KOPT-K1 (cell line): ENCODE results near the gene ZNF304.

Experiments used
- H3K27ac ChIP-seq: fragments of 200-600 bp; sonication (generic); 2 replicates; pipeline ENCODE4 v1.5.1; 2016; ENCODE audit warnings: antibody characterized with exemption, mild to moderate bottlenecking, low read depth, low read length; ENCODE audit not compliant: poor library complexity, severe bottlenecking
- H3K36me3 ChIP-seq: fragments of 200-600 bp; sonication (generic); 2 replicates; pipeline ENCODE4 v1.5.1; 2017; ENCODE audit warnings: antibody characterized with exemption, mild to moderate bottlenecking, low read length, moderate library complexity; ENCODE audit not compliant: insufficient read depth
- H3K9me3 ChIP-seq: fragments of 200-600 bp; sonication (generic); 2 replicates; pipeline ENCODE4 v1.5.1; 2017; ENCODE audit warnings: antibody characterized with exemption, low read length, mild to moderate bottlenecking; ENCODE audit not compliant: insufficient read depth, poor library complexity, severe bottlenecking

The ZNF304 gene

GRCh38 chr19:57350877-57351805 lies at the start of gene ZNF304:
Gene ZNF304, plus strand, starts transcription at chr19:57351271. Its CDS starts 394 bp downstream, at chr19:57351665.
- H3K36me3 ChIP-seq, result peaks cover 34% of the 10 kb centered on the region
- H3K27ac ChIP-seq, result peak within 1 kb of the TSS; percentile 67
- H3K9me3 ChIP-seq, result no peaks in the 10 kb centered on the region

DNA sequence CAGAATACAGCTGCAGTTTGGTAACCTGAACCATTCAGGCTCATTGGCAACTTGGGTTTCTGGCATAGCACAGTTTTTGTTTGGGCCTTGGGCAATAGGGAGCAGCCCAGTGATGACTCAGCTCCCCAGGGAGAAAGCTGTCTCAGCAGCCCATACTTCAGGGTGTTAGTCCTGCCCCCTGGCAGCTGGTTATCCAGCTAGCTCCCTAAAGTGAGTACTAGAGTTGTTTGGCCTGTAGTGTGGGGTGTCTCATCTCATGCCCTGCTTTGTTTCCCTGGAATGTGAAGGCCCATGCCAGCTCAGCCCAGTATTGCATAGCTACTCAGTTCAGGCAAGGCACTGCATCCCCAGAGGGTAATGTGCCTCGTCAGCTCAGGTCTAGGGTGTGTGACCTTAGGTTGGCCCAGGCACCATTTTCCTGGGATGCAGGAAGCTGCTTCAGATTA lies 49.0 kb upstream of the ZNF304 start:
- Histone ChIP-seq H3K36me3 (peaks cover 80% of the 10 kb centered on the region), H3K9me3 (no peaks in the 10 kb centered on the region), H3K27ac (no peak overlapping the region)

GRCh38 chr19:57302727-57303401 lies 48.2 kb upstream of the ZNF304 start:
- Histone ChIP-seq H3K36me3 (peaks cover 72% of the 10 kb centered on the region), H3K27ac (no peak overlapping the region), H3K9me3 (no peaks in the 10 kb centered on the region)

GRCh38 chr19:57305056-57305455 lies 46.0 kb upstream of the ZNF304 start:
- Histone ChIP-seq H3K27ac (no peak overlapping the region), H3K36me3 (peaks cover 53% of the 10 kb centered on the region), H3K9me3 (no peaks in the 10 kb centered on the region)

- H3K27ac ChIP-seq, result no peak overlapping the region
- H3K9me3 ChIP-seq, result no peaks in the 10 kb centered on the region
- peaks cover 19% of the 10 kb centered on the region for H3K36me3 ChIP-seq
Observed at GRCh38 chr19:57308514-57308913, 42.6 kb upstream of the ZNF304 start.

GRCh38 chr19:57310792-57311191 lies 40.3 kb upstream of the ZNF304 start:
- Histone ChIP-seq H3K9me3 (no peaks in the 10 kb centered on the region), H3K36me3 (no peaks in the 10 kb centered on the region)

DNA sequence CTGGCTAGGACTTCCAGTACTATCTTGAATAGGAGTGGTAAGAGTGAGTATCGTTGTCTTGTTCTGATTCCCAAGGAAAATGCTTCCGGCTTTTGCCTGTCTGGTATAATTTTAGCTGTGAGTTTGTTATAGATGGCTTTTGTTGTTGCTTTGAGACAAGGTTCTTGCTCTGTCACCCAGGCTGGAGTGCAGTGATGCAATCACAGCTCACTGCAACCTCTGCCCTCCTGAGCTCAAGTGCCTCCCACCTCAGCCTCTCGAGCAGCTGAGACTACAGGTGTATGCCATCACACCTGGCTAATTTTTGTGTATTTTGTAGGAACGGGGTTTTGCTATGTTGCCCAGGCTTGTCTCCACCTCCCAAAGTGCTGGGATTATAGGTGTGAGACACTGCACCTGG lies 36.9 kb upstream of the ZNF304 start:
- no peak overlapping the region for H3K27ac ChIP-seq
- no peaks in the 10 kb centered on the region for H3K9me3 ChIP-seq
- no peaks in the 10 kb centered on the region for H3K36me3 ChIP-seq

More at GRCh38 chr19:57310792-57311191, 40.3 kb upstream of the ZNF304 start:
- no peak overlapping the region for H3K27ac ChIP-seq

DNA sequence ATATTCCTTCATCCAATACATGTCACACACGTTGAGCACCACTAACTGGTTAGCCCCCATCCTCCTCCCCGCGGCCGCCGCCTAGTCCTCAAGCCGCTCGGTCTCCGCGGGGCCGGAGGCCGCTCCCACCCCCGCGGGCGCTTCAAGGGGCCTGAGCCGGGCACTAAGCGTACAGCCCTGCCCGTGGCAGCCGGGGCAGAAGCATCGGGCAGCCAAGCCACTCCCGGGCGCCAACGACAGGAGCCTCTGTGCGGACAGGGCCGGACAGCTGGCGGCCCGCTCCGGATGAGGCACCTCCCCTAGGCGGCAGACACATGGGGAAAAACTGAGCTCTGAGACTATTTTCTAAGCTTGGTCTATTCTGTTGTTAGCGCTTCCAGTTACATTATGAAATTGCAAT lies 33.6 kb upstream of the ZNF304 start:
- Histone ChIP-seq H3K27ac (no peak overlapping the region), H3K9me3 (no peaks in the 10 kb centered on the region), H3K36me3 (0 out of 2 replicates have a peak, but pooled peaks cover 3% of the 10 kb centered on the region)

DNA sequence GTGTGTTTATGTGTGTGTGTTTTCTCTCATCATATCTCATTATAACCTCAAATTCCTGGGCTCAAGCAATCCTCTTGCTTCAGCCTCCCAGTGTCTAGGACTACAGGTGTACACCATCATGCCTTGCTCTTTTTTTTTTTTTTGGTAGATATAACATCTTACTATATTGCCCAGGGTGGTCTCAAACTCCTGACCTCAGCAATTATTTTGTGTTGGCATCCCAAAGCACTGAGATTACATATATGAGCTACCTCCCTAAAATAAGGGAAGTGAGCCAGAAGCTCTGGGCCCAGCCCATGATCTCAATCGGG lies 31.2 kb upstream of the ZNF304 start:
- H3K9me3 ChIP-seq, result no peaks in the 10 kb centered on the region
- peaks cover 25% of the 10 kb centered on the region for H3K36me3 ChIP-seq
- H3K27ac ChIP-seq, result peak overlapping the region; percentile 81

GRCh38 chr19:57320180-57321084 lies 30.6 kb upstream of the ZNF304 start, which contains the start of gene ZNF543:
Gene ZNF543, plus strand, starts transcription at chr19:57320472. Its CDS starts 382 bp downstream, at chr19:57320854.
- H3K27ac ChIP-seq, result peak within 1 kb of the TSS; percentile 81
- no peaks in the 10 kb centered on the region for H3K9me3 ChIP-seq
- H3K36me3 ChIP-seq, result peaks cover 31% of the 10 kb centered on the region

- Histone ChIP-seq H3K27ac (peak overlapping the region; percentile 81), H3K9me3 (no peaks in the 10 kb centered on the region), H3K36me3 (peaks cover 38% of the 10 kb centered on the region)
Observed at GRCh38 chr19:57321116-57321515, 30.0 kb upstream of the ZNF304 start.

DNA sequence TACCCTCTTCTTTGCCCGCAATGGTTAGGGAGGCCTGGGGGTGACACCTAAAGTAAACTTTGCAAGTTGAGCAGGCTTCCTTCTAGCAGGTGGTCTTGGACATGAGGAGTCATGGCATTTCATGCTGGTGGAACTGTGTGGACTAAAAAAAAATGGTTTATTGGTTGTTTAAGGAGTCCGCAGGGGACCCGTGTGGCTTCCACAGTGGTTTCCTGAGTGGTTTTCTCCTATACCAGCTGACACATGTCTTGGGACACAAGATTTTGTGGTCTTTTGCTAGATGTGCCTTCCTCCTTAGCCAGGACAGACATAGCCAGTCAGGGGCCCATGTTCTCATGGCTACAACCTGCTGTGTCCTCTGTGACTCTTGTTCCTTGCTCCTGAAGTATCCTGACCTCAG lies 29.3 kb upstream of the ZNF304 start:
- peak overlapping the region; percentile 81 for H3K27ac ChIP-seq
- peaks cover 44% of the 10 kb centered on the region for H3K36me3 ChIP-seq
- H3K9me3 ChIP-seq, result no peaks in the 10 kb centered on the region

DNA sequence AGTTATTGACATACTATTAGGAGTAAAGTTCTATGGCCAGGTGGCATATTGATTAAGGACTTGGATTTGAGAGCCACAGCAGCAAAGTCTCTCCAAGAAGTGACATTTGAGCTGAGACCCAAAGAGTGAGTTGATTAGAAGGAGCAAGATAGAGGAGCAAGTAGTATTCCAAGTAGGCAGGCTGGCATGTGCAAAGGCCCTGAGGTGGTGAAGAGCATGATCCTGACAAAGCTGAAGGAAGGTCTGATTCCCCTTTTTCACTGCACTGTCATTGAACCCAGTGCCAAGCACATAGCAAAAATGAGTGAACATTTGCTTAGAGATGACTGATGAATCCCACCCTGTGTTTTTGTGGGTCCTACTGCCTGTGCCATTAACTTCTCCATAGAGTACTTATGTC lies 26.1 kb upstream of the ZNF304 start:
- Histone ChIP-seq H3K9me3 (no peaks in the 10 kb centered on the region), H3K27ac (no peak overlapping the region), H3K36me3 (peaks cover 76% of the 10 kb centered on the region)

GRCh38 chr19:57327993-57328392 lies 23.1 kb upstream of the ZNF304 start:
- H3K27ac ChIP-seq, result no peak overlapping the region
- H3K36me3 ChIP-seq, result peaks cover 90% of the 10 kb centered on the region

GRCh38 chr19:57334191-57334590 lies 16.9 kb upstream of the ZNF304 start:
- Histone ChIP-seq H3K9me3 (no peaks in the 10 kb centered on the region), H3K36me3 (peaks cover 34% of the 10 kb centered on the region), H3K27ac (no peak overlapping the region)

More at GRCh38 chr19:57327993-57328392, 23.1 kb upstream of the ZNF304 start:
- H3K9me3 ChIP-seq, result no peaks in the 10 kb centered on the region
